C4-2B (cell line): ENCODE measurements around the gene NXF1.

Source experiments
- CTCF ChIP-seq: fragments of 450-650 bp; conservative IDR thresholded peaks from 2 replicates; pipeline ENCODE4 v1.5.1; 2017; ENCODE audit warnings: mild to moderate bottlenecking
- ZFX ChIP-seq: fragments of 450-650 bp; IDR thresholded peaks from 2 replicates; pipeline ENCODE4 v1.6.1; 2017

- TF ChIP-seq CTCF (no peak), ZFX (no peak)
These were observed 4.2 kb downstream of the NXF1 start for GRCh38 chr11:62801071-62801470.
